Fibroblast of skin of back (primary cell): Measurements from ENCODE around the gene XYLT1.

Source experiments
- DNase-seq: peaks from one replicate; pipeline ENCODE4 v3.0.0-alpha.2; 2013

Gene XYLT1

GRCh38 chr16:17225541-17225940 is 245.2 kb downstream of the XYLT1 start:
- peak; percentile 18 for DNase-seq

- peak; percentile 55 for DNase-seq
Measured at GRCh38 chr16:17224879-17225281, 245.9 kb downstream of the XYLT1 start.

DNA sequence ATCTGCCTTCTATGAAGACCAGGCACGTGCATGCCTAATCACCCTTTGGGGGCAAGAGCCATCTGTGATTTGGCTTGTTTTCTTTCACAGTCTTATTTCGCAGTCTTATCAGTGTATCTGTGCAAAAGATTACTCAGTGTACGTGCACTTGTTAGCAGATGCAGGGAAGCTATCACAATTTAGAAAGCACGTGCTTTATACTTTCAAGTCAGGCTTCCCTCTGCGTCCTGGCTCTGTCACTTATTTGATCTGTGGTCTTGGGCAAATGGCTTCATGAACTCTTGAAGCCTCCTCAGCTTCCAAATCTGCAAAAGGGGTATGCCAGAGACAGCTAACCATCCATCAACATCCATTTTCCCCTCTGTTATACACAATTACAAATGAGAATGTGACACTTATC is 246.4 kb downstream of the XYLT1 start:
- no peak for DNase-seq

DNA sequence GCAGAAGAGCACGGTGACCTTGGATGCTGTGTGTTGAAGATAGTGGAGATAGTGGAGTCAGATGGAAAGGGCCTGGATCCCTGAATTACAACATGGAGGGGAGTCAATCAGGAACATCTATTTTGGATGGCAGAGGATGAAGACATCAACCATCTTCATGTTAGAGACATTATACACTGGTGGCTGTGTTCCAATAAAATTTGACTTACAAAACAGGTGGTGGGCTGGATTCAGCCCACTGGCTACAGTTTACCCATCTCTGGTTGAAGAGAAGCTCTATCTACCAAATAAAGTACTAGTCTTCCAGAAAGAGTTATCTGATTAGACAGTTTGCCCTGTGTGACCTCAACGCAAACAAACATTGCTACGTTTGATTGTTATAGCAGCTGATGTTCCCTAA is 247.2 kb downstream of the XYLT1 start:
- DNase-seq: no peak

GRCh38 chr16:17222871-17223401 is 247.8 kb downstream of the XYLT1 start:
- DNase-seq: no peak

GRCh38 chr16:17219991-17220390 is 250.8 kb downstream of the XYLT1 start:
- no peak for DNase-seq

- DNase-seq: no peak
Measured at GRCh38 chr16:17215936-17216335, 254.8 kb downstream of the XYLT1 start.

DNA sequence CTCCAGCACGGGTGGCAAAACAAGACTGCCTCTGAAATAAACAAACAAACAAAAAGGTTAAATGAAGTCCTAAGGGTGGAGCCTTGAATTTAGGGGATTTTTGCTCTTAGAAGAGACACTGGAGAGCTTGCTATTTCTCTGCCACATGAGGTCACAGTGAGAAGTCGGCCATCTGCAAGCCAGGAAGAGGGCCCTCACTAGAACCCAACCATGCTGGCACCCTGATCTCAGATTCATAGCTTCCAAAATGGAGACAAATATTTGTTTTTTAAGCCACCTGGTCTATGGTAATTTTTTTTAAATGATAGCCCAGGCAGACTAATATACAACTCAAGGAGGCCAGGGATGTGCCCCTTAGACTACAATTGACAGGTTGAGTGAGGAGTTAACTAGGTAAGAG is 255.5 kb downstream of the XYLT1 start:
- DNase-seq: no peak

- DNase-seq: no peak
Measured at GRCh38 chr16:17213974-17214373, 256.8 kb downstream of the XYLT1 start.

DNA sequence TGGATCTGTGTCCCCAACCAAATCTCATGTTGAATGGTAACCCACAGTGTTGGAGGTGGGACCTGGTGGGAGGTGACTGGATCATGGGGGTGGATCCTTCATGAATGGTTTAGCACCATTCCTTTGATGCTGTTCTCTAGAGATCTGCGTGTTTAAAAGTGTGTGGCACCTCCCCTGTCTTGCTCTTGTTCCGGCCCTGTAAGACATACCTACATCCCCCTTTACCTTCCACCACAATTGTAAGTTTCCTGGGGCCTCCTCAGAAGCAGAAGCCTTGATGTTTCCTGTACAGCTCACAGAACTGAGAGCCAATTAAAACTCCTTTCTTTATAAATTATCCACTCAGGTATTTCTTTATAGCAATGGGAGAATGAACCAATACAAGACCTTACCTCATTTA is 257.7 kb downstream of the XYLT1 start:
- DNase-seq: no peak

DNA sequence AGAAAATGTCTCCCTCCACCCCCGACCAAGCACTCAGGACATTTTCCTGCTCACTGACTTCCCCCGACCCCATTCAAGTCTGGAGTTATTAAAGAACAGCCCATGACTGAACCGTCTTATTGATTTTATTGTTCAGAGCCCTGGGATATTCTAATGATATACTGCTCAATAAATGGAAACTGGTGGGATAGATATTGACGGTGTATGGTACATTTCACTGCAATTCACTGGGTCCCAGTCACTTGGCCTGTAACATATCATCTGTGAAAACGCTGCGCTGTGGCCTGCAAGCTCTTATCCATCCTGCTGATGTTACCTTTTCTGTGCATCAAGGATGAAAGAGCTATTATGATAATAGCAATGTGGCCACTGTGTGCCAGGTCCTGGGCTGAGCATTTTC is 258.2 kb downstream of the XYLT1 start:
- no peak for DNase-seq

- no peak for DNase-seq
Measured at GRCh38 chr16:17211797-17212196, 259.0 kb downstream of the XYLT1 start.

- DNase-seq: no peak
Measured at GRCh38 chr16:17206712-17207111, 264.0 kb downstream of the XYLT1 start.

GRCh38 chr16:17205279-17206211 is 265.2 kb downstream of the XYLT1 start:
- peak; percentile 39 for DNase-seq

DNA sequence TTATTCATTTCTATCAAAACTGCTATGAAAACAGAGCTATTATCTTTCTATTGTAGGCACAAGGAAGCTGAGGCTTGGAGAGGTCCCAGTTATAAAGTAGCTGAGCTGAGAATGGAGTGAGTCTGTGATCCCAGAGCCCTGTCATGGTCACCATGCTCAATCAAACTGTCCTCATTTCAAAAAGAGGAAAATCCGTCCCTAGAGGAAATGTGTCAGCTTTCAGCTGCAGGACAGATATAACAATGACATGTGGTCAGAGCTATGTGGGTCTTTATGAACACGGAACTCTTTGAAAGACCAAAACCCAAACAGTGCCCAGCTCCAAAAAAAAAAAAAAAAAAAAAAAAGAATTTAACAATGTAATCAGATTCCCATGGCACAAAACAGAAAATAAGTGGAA is 266.1 kb downstream of the XYLT1 start:
- no peak for DNase-seq

DNA sequence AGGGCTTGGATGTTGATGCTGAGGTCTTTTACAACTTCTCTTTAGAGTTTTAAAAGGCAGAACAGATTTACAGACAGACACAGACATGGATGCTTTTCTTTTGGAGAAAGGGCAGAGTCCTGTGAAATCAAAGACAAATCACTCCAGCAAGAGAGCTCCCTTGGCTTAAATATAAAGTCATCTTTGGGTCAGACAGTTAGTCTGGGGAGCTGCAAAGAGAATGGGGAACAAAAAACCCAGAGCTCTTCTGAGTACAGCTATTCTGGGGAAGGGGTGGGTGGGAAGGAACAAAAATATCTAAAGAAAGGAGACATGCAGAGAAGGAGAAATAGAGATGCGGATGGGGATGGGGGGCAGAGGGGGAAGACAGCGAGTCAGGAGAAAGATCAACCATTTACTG is 266.6 kb downstream of the XYLT1 start:
- no peak for DNase-seq

- DNase-seq: no peak
Measured at GRCh38 chr16:17203424-17203823, 267.3 kb downstream of the XYLT1 start.

DNA sequence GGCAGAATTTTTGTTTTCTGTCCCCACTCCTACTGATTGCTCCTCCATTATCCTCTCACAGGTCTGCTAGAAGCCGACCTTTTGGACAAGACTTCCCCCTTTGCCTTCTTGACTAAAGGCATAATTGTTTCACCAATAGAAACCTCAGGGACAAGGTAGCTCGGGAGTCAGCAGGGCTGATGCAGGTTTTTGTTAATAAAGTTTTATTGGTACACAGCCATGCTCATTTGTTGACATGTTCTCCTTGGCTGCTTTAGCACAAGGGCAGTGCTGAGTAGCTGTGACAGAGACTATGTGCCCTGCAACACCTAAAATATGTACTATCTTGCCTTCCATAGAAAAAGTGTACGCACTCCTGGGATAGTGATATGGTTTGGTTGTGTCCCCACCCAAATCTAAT is 271.6 kb downstream of the XYLT1 start:
- no peak for DNase-seq

DNA sequence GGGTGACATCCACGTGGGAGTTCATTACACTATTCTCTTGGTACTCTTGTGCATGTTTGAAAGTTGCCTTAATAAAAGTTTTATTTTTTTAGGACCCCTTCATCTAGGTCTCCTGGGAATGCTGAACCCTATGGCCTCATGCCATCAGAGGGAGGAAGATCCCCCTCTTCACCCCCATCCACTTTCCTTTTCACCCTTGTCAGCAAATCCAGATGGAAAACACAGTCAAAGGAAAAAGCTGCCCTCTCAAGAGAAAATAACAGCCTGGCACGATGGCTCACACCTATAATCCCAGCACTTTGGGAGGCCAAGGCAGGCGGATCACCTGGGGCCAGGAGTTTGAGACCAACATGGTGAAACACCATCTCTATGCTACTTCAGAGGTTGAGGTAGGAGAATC is 274.2 kb downstream of the XYLT1 start:
- DNase-seq: no peak

GRCh38 chr16:17194190-17194780 is 276.5 kb downstream of the XYLT1 start:
- peak; percentile 28 for DNase-seq

DNA sequence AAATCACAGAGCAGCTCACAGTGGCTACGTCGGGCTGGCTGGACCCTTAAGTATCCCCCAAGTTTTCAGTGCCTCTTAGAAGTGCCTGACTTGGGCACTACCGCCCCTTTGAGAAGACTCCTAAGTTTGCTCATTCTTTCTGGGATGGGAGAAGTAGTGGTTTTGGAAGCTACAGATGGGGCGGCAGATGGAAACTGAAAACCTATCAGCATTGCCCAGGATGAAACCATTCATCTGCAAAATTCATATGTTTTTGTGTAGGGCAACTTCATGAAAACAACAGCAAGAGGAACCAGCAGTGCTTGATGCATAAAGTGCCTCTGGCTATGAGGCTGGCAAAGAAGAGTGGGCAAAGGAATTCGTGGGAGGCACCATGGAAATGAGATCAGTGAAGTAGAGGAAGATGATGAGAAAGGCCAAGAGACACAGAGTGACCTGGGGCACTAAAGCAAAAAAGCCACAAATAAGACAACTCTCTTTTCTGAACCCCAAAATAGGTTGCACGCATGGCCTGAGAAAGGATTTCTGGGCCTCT is 277.1 kb downstream of the XYLT1 start:
- DNase-seq: no peak

GRCh38 chr16:17184026-17184425 is 286.7 kb downstream of the XYLT1 start:
- DNase-seq: no peak
